PFSK-1 (cell line): ENCODE measurements around the gene MYEOV.

ENCODE experiments used
- FOXP2 ChIP-seq: optimal IDR thresholded peaks from 2 replicates; pipeline ENCODE3; 2011; ENCODE audit warnings: borderline replicate concordance, control low read depth, inconsistent platforms; ENCODE audit not compliant: insufficient read depth; ENCODE audit errors: extremely low read length, extremely low read depth
- POLR2AphosphoS5 ChIP-seq: IDR thresholded peaks from 2 replicates; pipeline ENCODE4 v1.6.1; 2012; ENCODE audit warnings: low read depth, mild to moderate bottlenecking, control low read depth, low read length, moderate library complexity
- SIN3A ChIP-seq: IDR thresholded peaks from 2 replicates; pipeline ENCODE4 v1.6.1; 2012; ENCODE audit warnings: mild to moderate bottlenecking, low read length, moderate library complexity, borderline replicate concordance; ENCODE audit not compliant: insufficient read depth
- TAF1 ChIP-seq: IDR thresholded peaks from 2 replicates; pipeline ENCODE4 v1.6.1; 2012; ENCODE audit warnings: low read length, control low read depth, borderline replicate concordance; ENCODE audit not compliant: insufficient read depth
- TF ChIP-seq, protein P1 (sequence below), 2 experiments: IDR thresholded peaks; 2 replicates each; pipeline versions ENCODE4 v1.6.1 to v1.8.0; 2011 to 2012; ENCODE audit warnings: low read depth in 2 of 2, low read length in 2 of 2, control low read depth in 1 of 2, inconsistent platforms in 1 of 2, mild to moderate bottlenecking in 1 of 2, moderate library complexity in 1 of 2; ENCODE audit not compliant: insufficient read depth in 1 of 2

MYEOV gene

DNA sequence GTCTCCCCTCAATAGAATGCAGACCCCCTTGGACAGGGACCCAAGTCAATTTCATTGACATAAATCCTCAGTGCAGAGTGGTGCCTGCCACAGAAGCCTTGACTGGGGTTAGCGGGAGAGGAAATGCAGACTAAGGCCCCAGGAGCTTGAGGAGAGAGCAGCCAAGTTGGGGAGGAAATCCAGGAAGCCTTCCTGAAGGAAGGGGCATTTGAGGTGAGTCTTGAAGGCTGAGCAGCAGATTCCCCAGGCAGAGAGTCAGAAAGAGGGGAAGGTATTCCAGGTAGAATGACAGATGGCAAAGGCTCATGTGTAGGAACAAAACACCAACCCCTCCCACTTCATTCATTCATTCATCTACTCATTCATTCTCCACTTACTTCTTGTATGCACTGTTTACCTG, 10.3 kb downstream of the MYEOV start:
- no peak for TF ChIP-seq TAF1
- no peak for TF ChIP-seq FOXP2
- no peak for TF ChIP-seq SIN3A
- no peak for TF ChIP-seq POLR2AphosphoS5
- TF ChIP-seq, protein P1, sequence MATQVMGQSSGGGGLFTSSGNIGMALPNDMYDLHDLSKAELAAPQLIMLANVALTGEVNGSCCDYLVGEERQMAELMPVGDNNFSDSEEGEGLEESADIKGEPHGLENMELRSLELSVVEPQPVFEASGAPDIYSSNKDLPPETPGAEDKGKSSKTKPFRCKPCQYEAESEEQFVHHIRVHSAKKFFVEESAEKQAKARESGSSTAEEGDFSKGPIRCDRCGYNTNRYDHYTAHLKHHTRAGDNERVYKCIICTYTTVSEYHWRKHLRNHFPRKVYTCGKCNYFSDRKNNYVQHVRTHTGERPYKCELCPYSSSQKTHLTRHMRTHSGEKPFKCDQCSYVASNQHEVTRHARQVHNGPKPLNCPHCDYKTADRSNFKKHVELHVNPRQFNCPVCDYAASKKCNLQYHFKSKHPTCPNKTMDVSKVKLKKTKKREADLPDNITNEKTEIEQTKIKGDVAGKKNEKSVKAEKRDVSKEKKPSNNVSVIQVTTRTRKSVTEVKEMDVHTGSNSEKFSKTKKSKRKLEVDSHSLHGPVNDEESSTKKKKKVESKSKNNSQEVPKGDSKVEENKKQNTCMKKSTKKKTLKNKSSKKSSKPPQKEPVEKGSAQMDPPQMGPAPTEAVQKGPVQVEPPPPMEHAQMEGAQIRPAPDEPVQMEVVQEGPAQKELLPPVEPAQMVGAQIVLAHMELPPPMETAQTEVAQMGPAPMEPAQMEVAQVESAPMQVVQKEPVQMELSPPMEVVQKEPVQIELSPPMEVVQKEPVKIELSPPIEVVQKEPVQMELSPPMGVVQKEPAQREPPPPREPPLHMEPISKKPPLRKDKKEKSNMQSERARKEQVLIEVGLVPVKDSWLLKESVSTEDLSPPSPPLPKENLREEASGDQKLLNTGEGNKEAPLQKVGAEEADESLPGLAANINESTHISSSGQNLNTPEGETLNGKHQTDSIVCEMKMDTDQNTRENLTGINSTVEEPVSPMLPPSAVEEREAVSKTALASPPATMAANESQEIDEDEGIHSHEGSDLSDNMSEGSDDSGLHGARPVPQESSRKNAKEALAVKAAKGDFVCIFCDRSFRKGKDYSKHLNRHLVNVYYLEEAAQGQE (IDR thresholded peaks at IDR 0.05; ENCODE audit: insufficient read depth in 1 of 2, low read depth in 2 of 2, low read length in 2 of 2): no peak

DNA sequence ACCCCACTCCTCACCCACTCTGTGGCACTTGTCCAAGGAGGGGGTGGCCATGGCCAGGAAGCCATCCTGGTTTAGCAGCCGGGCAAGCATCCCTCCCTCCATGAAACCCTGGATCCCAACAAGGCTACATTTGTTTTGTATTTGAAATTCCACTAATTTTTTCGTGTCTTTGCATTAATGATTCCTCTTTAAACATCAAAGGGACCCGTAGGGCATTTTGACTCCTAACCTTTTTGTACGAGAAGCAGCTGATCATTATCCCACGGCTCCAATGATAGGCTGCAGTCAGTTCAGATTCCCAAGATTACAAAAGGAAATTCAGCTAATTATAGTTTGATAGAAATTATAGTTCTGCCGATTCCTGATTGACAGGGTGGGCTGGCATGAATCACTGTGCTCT, 10.7 kb downstream of the MYEOV start:
- TF ChIP-seq SIN3A (no peak), TAF1 (no peak), POLR2AphosphoS5 (no peak), FOXP2 (no peak)
- TF ChIP-seq, protein P1 (IDR thresholded peaks at IDR 0.05; ENCODE audit: insufficient read depth in 1 of 2, low read depth in 2 of 2, low read length in 2 of 2): no peak

DNA sequence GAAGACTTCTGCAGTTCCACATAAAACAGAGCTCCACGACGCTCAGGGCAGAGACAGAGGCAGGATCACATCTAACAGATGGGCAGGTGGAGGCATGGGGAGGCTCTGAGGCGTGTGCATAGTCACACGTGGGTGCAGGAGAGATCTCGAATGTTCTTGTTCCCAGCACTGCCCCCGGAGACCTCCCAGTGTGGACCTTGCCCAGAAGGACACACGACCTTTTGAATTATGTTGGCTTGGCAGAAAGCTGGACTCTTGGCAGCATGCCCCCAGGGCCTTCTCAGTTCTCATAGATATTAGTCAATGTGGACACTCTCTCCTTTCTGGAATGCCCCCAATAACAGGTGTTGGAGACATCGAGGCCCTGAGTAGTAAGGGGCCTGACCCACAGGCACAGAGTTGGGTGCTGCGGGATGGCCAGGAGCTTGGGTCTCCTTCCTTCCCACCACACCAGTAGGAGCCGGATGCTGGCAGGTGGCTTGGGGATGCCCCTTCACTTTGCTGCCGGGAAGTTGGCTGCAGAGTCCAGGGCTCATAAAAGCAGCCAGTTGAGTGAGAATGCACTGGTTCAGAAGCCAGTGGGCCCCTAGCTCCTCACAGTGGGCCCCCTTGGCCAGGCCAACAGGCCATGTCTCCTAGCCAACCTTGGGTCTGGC, 12.1 kb downstream of the MYEOV start:
- TF ChIP-seq POLR2AphosphoS5 (no peak), TAF1 (no peak), FOXP2 (no peak), SIN3A (no peak)
- TF ChIP-seq, protein P1 (IDR thresholded peaks at IDR 0.05; ENCODE audit: insufficient read depth in 1 of 2, low read depth in 2 of 2, low read length in 2 of 2): no peak

DNA sequence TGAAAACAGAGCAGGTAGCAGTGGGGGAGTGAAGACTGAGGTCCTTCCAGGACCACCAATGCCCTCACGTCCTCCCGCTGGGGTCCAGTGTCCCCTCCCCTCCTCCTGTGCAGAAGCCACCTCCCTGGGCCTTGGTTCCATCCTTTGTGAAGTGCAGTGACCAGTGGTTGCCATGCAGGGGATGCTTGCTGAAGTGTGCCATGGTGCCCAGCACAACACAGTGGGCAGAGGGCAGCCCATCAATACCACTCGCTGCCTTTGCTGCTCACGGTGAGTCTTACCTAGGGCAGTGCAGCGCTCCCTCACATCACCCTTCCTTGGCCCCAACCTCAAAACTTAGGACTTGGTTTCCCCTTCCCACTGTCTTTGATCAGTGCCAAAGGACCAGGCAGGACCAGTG, 12.9 kb downstream of the MYEOV start:
- TF ChIP-seq POLR2AphosphoS5: no peak
- TF ChIP-seq, protein P1 (IDR thresholded peaks at IDR 0.05; ENCODE audit: insufficient read depth in 1 of 2, low read depth in 2 of 2, low read length in 2 of 2): no peak
- TF ChIP-seq SIN3A: no peak
- no peak for TF ChIP-seq TAF1
- TF ChIP-seq FOXP2: no peak

DNA sequence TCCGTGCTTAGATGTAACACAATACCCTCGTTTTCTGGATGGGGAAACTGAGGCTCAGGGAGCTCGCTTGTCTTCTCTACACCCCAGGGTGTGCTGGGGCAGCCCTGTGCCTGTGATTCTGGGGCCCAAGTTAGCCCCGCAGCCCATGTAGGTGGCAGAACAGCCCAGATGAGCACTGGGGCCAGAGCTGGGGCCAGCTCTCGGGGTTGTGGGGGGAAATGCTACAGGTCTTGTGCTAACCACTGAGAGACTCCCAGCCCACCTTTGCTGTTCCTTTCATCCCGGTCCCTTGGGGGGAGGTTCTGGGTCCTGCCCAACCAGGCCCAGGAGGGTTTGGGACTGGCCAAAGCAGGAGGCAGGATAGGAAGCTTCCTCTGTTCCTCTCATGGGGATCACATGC, 13.5 kb downstream of the MYEOV start:
- TF ChIP-seq POLR2AphosphoS5: no peak
- TF ChIP-seq TAF1: no peak
- no peak for TF ChIP-seq FOXP2
- TF ChIP-seq, protein P1 (IDR thresholded peaks at IDR 0.05; ENCODE audit: insufficient read depth in 1 of 2, low read depth in 2 of 2, low read length in 2 of 2): no peak
- no peak for TF ChIP-seq SIN3A
